CD1c-positive myeloid dendritic cell (primary cell): ENCODE measurements around the gene MPND.
"Not testable (repeated sequence)": the region's sequence is repeated elsewhere in the genome, so short reads cannot be mapped to it uniquely, and the experiment has no call there.

Source experiments
- DNase-seq: peaks from one replicate; pipeline ENCODE4 v3.0.0-alpha.2; 2016; ENCODE audit errors: extremely low spot score

Gene MPND

DNA sequence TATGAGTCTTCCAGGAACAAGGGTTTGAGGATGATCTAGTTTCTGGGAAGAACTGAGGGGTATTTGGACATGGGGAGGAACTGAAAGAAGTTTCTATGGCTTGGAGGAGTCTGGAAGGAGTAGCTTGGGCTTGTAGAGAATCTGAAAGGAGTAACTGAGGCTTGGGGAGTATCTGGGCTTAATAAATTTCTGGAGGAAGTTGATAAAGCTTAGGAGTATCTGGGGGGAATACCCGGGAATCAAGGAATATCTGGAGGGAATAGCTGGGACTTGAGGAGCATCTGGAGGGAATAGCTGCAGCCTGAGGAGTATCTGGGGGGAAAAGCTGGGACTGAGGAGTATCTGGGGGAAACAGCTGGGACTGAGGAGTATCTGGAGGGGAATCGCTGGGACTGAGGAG lies 22.9 kb upstream of the MPND start:
- DNase-seq, result no peak

DNA sequence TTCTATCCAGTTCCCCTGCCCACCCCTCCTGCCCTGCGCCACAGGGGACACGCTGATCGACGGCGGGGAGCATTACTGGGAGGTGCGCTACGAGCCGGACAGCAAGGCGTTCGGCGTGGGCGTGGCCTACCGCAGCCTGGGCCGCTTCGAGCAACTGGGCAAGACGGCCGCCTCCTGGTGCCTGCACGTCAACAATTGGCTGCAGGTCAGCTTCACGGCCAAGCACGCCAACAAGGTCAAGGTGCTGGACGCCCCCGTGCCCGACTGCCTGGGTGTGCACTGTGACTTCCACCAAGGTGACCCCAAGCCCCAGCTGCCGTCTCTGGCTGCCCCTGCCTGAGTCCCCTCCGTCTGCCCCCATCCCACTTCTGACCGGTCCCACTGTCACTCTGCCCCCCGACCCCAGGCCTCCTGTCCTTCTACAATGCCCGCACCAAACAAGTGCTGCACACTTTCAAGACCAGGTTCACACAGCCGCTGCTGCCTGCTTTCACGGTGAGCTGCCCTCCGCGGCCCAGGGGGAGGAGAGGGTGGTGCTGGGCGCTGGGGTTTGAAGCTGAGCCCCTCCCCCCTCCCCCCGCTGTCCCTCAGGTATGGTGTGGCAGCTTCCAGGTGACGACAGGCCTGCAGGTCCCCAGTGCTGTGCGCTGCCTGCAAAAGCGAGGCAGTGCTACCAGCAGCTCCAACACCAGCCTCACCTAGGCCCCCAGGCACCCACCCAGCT lies 20.3 kb upstream of the MPND start:
- DNase-seq, result no peak

DNA sequence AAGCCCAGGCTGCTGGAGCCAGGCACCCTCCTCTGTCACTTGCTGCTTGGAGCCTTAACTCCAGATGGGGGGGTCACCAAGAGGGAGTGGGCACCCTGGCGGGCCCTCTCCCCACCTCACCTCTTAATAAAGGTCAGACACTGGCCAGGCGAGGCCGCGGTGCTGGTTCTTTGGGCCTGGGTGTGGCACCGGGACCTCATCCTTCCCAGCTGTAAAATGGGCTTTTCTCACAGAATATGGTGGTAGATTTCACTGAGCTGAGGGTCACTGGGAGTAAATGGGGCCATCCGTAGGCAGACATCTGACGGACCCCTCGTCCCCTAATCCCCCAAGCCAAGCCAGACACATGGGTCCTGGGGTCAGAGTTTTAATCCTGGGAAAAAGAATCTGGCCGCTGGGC lies 19.7 kb upstream of the MPND start:
- no peak for DNase-seq

DNA sequence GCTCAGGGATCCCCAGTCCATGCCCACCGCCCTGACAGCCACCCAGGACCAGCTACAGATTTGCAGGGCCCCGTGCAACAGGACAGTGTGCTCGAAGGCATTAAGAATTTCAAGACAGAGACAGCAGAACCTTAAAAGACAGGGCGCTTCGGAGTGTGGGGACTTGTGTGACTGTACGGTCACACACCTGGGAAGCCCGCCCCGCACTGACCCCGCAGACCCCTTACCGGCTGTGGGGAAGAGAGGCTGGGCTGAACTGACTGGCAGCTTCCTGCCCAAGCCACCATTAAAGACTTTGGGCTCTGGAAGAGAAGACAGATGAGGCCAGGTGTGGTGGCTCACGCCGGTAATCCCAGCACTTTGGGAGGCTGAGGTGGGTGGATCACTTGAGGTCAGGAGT lies 19.1 kb upstream of the MPND start:
- no peak for DNase-seq

DNA sequence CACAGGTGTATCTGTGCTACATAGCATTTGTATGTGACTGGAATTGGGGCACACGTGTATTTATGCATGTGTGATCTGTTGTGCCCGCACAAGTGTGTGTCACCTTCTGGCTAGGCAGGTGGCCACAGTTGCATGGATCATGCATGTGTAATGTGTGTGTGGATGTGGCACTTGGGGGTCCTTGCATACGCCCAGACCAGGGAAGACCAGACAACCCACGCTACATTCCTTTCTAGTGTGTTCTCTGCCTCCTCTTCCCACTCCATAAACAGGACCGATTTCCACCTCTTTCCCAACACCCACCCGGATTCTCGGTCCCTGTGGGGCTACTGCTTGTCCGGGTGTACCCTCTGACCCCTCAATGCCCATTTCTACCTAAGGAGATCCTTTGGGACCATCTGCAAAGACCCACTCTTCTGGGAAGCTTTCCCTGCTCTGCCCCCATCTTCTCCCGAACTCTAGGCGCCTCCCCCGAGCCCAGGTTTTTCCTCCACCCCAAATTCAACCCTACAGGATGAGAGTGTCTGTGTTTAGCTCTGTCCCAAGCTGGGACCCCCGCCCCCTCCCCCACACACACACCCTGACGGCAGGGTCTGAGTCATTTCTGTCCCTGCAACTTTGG lies 17.0 kb upstream of the MPND start:
- DNase-seq, result no peak

DNA sequence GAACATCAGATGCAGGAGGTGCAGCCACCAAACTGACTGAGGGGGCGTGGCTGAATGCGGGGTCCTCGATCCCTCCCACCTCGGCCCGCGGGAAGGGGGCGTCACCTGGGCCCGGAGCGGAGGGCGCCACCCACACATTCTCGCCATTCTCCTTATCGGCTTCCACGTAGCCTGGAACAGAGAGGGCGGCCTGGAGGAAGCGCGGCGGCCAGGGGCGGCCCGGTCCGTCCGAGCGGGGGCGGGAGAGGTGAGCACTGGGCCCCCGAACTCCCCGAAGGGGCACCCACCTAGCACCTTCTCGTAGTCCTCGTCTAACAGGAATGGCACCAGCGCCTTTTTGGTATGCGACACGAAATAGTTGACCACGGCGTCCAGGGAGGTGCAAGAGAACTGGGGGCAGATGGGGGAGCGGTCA lies 16.5 kb upstream of the MPND start:
- DNase-seq, result no peak

DNA sequence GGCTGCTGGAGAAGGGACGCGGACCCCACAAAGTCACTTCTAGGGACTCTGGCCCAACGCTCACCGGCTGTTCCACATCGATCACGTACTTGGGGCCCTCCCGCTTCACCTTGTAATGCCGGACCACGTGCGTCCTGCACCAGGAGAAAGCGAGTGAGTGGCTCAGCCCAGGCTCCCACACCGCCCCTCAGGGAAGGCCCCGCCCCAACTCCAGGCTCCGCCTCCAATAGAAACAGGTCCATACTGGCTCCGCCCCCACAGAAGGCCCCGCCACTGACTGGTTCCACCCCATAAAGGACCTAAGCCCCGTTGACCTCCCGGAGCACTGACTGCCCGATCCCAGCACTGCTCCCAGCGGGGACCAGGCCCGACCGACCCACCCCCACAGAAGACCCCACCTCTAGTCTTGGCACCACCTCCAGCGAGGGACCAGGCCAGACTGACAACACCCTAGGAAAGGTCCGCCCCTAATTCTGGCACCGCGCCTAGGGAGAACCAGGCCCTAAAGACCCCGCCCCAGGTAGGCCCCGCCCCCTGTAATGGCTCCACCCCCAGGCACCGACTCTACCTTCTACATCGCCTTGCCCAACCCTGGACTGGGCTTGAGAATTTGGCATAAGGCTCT lies 16.0 kb upstream of the MPND start:
- peak; percentile 57 for DNase-seq

DNA sequence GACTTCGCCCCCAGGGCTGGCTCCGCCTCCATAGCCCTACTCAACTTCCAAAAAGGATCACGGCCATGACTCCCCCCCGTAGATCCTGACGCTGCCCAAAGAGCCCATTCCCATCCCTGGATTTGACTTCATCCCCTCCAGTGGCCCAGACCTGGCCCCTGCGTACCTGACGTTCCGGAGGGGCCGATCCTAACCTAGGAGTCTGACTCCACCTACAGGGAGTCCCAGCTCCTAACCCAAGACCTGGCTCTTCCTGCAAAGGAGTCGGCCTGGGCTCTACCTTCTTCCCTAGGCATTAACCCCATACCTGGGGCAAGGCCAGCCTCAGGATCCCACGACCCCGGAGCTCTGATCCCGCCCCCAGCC lies 15.5 kb upstream of the MPND start:
- no peak for DNase-seq

DNA sequence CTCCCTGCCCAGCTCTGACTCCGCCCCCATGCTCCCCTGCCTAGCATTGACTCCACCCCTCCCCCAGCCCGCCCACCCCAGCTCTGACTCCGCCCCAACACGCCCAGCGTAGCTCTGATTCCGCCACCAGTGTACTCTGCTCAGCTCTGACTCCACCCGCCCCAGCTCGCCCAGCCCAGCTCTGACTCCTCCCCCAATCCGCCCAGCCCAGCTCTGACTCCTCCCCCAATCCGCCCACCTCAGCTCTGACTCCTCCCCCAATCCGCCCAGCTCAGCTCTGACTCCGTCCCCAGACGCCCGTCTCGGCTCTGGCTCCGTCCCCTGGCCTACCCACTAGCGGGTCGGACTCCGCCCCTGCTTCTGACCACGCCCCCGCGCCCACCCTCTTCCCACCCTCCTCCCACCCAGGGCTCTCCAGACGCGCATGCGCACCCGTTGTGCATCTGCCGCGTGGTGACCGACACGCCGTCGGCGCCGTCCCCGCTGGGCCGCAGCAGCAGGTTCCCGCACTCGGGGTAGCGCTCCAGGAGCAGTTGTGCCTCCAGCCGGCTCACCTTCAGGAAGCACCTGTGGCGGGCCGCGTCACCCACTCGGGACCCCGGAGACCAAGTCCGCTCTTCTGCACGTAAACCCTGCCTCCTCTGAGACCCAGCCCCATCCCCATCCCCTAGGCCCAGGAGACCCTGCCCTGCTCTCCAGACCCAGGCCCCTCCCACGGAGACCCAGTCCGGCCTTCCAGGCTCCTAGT lies 14.9 kb upstream of the MPND start:
- peak; percentile 91 for DNase-seq

DNA sequence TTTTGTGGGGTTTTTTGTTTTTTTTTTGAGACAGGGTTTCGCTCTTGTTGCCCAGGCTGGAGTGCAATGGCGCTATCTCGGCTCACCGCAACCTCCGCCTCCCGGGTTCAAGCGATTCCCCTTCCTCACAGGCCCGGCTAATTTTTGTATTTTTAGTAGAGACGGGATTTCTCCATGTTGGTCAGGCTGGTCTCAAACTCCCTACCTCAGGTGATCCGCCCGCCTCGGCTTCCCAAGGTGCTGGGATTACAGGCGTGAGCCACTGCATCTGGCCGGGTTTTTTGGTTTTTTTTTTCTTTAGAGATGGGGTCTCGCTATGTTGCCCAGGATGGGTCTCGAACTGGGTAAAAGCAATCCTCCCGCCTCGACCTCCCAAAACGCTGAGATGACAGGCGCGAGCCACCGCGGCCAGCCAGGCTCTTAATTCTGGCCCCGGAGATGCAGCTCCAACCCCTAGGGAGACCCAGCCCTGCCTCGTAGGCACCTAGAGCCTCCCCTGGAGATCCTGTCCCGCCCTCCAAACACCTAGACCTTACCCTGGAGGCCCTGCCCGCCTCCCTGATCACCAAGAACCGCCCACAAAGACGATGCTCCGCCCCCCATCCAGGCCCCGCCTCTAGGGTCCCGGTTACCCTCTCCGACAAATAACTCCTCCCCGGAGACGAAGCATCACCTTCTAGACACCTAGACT lies 14.2 kb upstream of the MPND start:
- DNase-seq, result not testable (repeated sequence)

DNA sequence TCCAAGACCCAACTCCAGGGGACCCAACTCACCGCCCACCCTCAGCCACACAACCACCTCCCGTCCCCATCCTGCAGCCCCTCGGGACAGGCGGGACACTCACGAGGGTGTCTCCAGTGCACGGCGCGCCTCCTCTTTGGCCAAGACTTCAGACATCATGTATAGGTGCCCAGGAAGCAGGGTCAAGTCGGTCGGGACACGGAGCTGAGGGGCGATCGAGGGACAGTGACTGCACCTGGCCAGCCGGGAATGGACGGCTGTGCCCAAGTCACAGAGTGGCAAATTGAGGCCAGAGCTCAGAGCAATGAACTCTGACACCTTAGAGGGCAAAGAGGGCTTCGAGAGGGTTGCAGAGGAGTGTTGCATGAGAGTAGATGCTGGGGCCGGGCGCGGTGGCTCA lies 13.5 kb upstream of the MPND start:
- DNase-seq, result no peak

DNA sequence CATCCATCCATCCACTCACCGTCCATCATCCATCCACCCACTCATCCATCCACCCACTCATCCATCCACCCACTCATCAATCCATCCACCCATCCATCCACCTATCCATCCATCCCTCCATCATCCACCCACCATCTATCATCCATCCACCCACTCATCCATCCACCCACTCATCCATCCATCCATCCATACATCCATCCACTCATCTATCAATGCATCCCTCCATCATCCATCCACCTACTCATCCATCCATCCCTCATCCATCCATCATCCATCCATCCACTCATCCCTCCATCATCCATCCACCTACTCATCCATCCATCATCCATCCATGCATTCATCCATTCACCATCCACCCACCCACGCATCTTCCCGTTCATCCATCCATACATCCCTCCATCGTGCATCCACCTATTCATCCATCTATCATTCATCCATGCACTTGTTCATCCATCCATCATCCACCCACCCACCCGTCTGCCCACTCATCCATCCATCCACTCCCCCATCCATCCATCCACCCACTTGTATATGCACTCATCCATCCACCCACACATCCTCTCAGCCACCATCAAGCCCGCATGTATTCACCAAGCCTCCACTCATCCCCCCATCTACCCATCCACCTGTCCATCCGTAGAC lies 8.3 kb upstream of the MPND start:
- DNase-seq, result no peak

DNA sequence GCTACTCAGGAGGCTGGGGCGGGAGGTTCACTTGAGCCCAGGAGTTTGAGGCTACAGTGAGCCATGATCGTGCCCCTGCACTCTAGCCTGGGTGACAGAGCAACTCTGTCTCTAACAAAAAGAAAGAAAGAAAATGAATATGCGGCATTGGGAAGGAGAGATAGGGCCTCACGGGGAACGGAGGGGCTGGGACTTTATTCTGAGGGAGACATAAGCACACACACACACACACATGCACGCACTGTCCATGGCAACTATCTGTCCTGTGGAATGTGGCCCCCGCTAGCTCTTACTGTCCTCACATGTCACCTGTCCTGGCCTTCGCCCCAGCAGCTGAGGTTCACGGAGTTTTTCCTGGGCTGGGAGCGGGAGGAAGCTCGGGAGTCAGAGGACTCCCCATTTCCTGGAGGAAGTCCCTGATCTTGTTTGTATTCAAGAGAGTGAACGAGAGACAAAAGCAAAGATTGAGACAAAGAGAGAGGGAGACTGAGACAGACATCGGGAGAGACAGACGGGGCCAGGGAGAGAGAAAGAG lies 5.4 kb upstream of the MPND start:
- DNase-seq, result peak; percentile 12

DNA sequence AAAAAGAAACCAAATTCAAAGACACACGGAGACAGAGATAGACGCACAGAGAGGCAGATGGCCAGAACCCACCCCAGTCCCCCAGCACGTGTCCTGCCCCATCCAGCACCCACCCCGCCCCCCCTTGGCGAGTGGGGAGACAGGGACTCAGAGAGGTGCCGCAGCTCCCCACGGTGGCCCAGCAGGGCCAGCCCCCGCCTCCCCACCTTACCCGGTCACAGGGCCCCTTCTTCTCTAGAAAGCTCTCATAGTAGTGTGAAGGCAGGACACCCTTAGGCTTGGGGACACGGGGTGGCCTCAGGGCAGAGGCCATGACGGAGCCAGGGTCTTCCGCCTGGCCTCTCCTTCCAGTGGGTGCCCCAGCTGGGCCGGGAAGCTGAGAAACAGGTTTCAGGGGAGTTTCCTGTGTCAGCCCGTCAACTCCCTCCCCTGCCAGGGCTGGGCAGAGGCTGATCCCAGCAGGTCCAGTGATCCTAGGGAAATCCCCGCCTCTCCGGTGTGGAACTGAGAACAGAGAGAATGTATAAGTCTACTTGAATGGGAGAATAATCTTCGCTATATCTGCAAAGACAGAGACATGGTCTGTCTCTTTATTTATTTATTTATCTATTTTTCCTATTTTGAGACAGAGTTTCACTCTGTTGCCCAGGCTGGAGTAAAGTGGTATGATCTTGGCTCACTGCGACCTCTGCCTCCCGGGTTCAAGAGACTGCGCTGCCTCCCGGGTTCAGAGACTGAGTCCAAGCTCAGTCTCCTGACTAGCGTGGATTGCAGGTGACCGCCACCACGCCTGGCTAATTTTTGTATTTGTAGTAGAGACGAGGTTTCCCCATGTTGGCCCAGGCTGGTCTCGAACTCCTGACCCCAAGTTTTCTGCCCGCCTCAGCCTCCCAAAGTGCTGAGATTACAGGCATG lies 4.7 kb upstream of the MPND start, which contains the start of gene STAP2:
TSS of gene STAP2 (minus strand) at position 387 of the 915 bp plus-strand sequence. CDS start at position 313, 74 bp downstream.
- DNase-seq, result no peak

DNA sequence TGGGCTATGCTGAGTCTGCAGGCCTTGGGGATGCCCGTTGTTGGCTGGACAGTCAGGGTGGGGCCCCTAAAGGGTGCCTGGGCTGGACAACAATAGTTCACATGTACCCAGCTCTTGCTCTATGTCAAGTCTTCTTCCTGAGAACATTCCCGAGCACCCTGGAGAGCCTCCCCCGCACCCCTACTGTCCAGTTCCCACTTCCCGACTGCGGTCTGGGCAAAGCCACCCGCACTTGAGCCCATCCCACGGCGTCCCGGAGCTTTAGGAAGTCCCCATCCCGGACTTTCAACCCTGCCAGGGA lies 1.1 kb upstream of the MPND start:
- no peak for DNase-seq

DNA sequence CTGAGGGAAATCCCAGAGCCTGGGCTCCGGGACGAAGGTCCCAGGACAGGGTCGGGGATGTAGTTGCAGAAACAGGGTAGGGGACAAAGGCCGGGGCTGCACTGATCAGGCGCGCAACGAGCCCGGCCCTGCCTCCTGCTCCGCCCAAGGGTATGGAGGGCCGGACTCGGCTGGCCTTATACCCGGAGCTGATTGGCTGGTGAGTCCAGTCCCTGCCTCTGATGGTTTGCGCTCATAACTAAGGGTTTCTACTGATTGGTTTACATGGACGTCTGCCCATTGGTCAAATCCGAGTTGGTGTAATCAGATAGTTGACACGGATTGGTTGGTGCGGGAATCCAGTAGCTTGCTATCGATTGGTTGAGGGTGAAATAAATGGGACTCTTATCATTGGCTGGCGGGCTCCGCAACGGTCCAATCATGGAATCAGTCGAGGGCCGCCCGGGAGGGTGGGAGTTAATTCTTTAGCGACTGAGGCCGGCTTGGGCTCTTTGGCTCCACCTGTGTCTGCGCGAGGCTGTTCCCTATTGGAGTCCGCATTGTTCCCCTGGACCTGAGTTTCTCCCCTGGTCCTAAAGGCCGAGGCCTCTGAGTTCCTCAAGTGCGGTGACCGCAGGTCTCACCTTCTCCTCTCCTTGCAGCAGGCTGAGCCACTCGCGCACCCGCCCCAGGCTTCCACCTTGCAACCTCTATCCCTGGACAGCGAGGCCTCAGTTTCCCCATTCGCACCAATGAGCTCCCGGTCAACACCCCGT lies 570 bp upstream of the MPND start:
- DNase-seq, result peak; percentile 99

DNA sequence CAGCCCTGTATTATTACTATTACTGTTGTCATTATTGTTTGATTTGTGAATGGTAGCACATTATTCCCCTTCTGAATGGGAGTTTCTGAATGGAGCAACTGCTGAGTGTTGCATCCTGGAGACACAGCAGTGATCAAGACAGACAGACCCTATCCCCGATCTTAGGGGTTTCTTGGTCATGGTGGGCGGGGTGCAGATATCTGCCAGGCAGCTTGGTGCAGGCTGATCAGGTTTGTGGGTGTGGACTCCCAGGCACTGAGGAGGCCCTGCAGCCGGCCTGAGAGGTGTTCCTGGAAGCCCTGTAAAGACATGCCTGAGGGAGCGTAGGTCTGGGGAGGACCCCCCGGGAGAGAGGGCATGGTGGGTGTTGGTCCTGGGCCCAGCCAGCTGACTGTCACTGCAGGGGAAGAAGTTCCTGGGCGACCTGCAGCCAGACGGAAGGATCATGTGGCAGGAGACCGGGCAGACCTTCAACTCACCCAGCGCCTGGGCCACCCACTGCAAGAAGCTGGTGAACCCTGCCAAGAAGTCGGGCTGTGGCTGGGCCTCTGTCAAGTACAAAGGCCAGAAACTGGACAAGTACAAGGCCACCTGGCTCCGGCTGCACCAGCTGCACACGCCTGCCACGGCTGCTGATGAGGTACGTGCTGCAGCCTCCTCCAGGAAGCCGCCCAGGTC lies 2.1 kb downstream of the MPND start:
- DNase-seq, result no peak

DNA sequence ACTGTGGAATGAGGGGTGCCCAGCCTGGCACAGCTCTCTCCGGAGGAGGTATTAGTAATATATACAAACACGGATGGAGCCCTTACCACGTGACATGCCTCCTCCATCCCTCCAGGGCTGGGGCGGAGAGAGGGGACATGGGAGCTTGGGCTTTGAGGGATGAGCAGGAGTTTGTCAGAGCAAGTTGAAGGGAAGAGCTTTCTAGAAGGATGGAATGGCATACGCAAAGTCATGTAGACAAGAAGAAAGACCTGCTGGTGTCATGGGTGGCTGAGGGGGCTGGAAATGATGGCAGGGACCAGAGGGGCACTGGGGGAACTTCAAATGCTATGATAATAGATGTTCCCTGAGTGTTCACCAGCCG lies 2.6 kb downstream of the MPND start:
- DNase-seq, result no peak

DNA sequence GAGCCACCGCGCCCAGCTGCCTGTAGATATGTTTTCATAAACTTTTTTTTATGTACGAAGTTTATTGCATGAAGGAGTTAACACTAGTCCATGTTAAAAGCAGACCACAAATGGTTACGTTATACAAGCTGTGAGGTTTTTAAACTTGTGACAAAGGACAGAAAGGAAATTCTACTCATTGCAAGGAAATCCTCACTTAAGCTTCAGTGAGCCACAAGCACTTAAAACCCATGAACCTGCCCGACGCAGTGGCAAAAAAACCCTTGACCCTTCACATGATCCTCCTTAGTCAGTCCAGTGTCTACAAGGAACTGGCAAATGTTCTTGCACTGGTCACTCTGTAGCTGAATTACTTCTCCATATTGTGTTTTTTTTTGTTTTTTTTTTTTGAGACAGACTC lies 4.2 kb downstream of the MPND start:
- peak; percentile 41 for DNase-seq
